H1 (cell line): Measurements from ENCODE around the gene ACLY. TPM values are rescaled to one million over a fixed set of nuclear protein-coding genes. Genes with fewer than 3 reads are reported as not detected.

Source experiments
- CTCF ChIA-PET: fragments of 300-600 bp; sonication (Branson Sonifier 250); formaldehyde crosslinking; loops from one replicate; lab custom pipeline; 2021; ENCODE audit not compliant: partially characterized antibody; lab: Charles Lee
- POLR2A ChIA-PET: fragments of 300-600 bp; sonication (Branson Sonifier 250); formaldehyde crosslinking; loops from one replicate; lab custom pipeline; 2021; ENCODE audit warnings: inconsistent platforms; ENCODE audit not compliant: partially characterized antibody; lab: Charles Lee
- DNase-seq, 2 experiments: peaks; one replicate each; pipeline versions ENCODE4 v3.0.0 to v3.0.0-alpha.2; 2010 to 2022; ENCODE audit warnings: low spot score in 2 of 2, low read depth in 1 of 2, mixed read lengths in 1 of 2
- FAIRE-seq: peaks from 2 replicates; lab custom pipeline; 2011; peaks lifted over from hg19 to GRCh38; lab: Jason Lieb, UNC
- H2AFZ ChIP-seq: 2 replicates; pipeline ENCODE4 v1.8.1; 2012; ENCODE audit warnings: low read length, inconsistent platforms
- H2AK5ac ChIP-seq: 2 replicates; pipeline ENCODE4 v1.6.1; 2013; ENCODE audit warnings: low read depth, low read length
- H2BK120ac ChIP-seq: replicated peaks from 2 replicates; pipeline ENCODE3; 2013; ENCODE audit warnings: low read depth, low read length, inconsistent platforms
- H2BK12ac ChIP-seq: 2 replicates; pipeline ENCODE4 v1.6.1; 2013; ENCODE audit warnings: low read depth, low read length
- H2BK15ac ChIP-seq: 2 replicates; pipeline ENCODE4 v1.6.1; 2013; ENCODE audit warnings: low read length
- H2BK20ac ChIP-seq: 2 replicates; pipeline ENCODE4 v1.6.1; 2013; ENCODE audit warnings: low read length
- H2BK5ac ChIP-seq: 2 replicates; pipeline ENCODE4 v1.6.1; 2013; ENCODE audit warnings: low read depth, low read length
- H3K14ac ChIP-seq: 2 replicates; pipeline ENCODE4 v1.6.1; 2013; ENCODE audit warnings: inconsistent platforms; ENCODE audit not compliant: insufficient read length
- H3K18ac ChIP-seq: 2 replicates; pipeline ENCODE4 v1.6.1; 2013; ENCODE audit warnings: low read length; ENCODE audit errors: extremely low read depth
- H3K23ac ChIP-seq: 2 replicates; pipeline ENCODE4 v1.6.1; 2013; ENCODE audit warnings: inconsistent platforms; ENCODE audit not compliant: insufficient read length
- H3K23me2 ChIP-seq: 2 replicates; pipeline ENCODE4 v1.6.1; 2013; ENCODE audit warnings: low read depth, low read length
- H3K27ac ChIP-seq: 2 replicates; pipeline ENCODE4 v1.6.1; 2011; ENCODE audit warnings: low read depth, low read length, inconsistent platforms
- H3K27me3 ChIP-seq, 4 experiments: replicated peaks in 1 of 4; 1 replicate in 1 of 4; 2 replicates in 3 of 4; pipeline versions ENCODE4 v1.6.1 to v1.8.1; 2011 to 2013; ENCODE audit warnings: low read length in 3 of 4, mild to moderate bottlenecking in 3 of 4, inconsistent platforms in 2 of 4, mixed read lengths in 2 of 4, moderate library complexity in 1 of 4; ENCODE audit not compliant: control insufficient read depth in 3 of 4, insufficient read depth in 3 of 4; ENCODE audit errors: extremely low read depth in 1 of 4
- H3K36me3 ChIP-seq, 4 experiments: 2 replicates each; pipeline versions ENCODE4 v1.6.1 to v1.8.1; 2011 to 2013; ENCODE audit warnings: mild to moderate bottlenecking in 4 of 4, low read length in 3 of 4, moderate library complexity in 2 of 4, control low read depth in 1 of 4, inconsistent platforms in 1 of 4; ENCODE audit not compliant: insufficient read depth in 4 of 4, control insufficient read depth in 2 of 4
- H3K4ac ChIP-seq: replicated peaks from 2 replicates; pipeline ENCODE3; 2013; ENCODE audit warnings: low read length, low read depth, mixed read lengths, inconsistent platforms; ENCODE audit not compliant: insufficient read length
- H3K4me1 ChIP-seq, 4 experiments: replicated peaks in 1 of 4; 1 replicate in 1 of 4; 2 replicates in 3 of 4; pipeline versions ENCODE4 v1.6.1 to v1.8.1; 2011 to 2013; ENCODE audit warnings: low read length in 3 of 4, inconsistent platforms in 2 of 4, mixed read lengths in 1 of 4; ENCODE audit not compliant: insufficient read depth in 4 of 4, control insufficient read depth in 3 of 4
- H3K4me2 ChIP-seq, 2 experiments: 2 replicates each; pipeline versions ENCODE4 v1.6.1 to v1.8.1; 2011 to 2013; ENCODE audit warnings: low read depth in 2 of 2, low read length in 2 of 2, control low read depth in 1 of 2, inconsistent platforms in 1 of 2, mild to moderate bottlenecking in 1 of 2; ENCODE audit not compliant: insufficient read depth in 1 of 2
- H3K4me3 ChIP-seq, 4 experiments: fragments of 200-600, 300-600 bp in 1 of 4; sonication (generic), shearing (Covaris generic), sonication (Bioruptor Twin) in 1 of 4; 2 replicates each; pipeline versions ENCODE4 v1.5.1 to v1.8.1; 2011 to 2016; ENCODE audit warnings: low read length in 4 of 4, low read depth in 3 of 4, control low read depth in 2 of 4, inconsistent platforms in 2 of 4, mild to moderate bottlenecking in 2 of 4, mixed read lengths in 1 of 4, moderate library complexity in 1 of 4; ENCODE audit not compliant: insufficient read depth in 2 of 4; ENCODE audit errors: extremely low read depth in 1 of 4
- H3K56ac ChIP-seq: replicated peaks from 2 replicates; pipeline ENCODE3; 2013; ENCODE audit warnings: low read depth, mild to moderate bottlenecking, mixed read lengths, low read length, inconsistent platforms; ENCODE audit not compliant: insufficient read length
- H3K79me1 ChIP-seq: 2 replicates; pipeline ENCODE4 v1.6.1; 2013; ENCODE audit warnings: low read depth, low read length, control low read depth
- H3K79me2 ChIP-seq, 2 experiments: 2 replicates each; pipeline versions ENCODE4 v1.6.1 to v1.8.1; 2012 to 2013; ENCODE audit warnings: low read length in 2 of 2, mild to moderate bottlenecking in 2 of 2, inconsistent platforms in 1 of 2; ENCODE audit not compliant: insufficient read depth in 2 of 2, control insufficient read depth in 1 of 2
- H3K9ac ChIP-seq, 4 experiments: replicated peaks in 1 of 4; 1 replicate in 1 of 4; 2 replicates in 3 of 4; pipeline versions ENCODE4 v1.6.1 to v1.8.1; 2011 to 2013; ENCODE audit warnings: low read depth in 3 of 4, low read length in 3 of 4, control low read depth in 2 of 4, mild to moderate bottlenecking in 2 of 4, moderate library complexity in 2 of 4, inconsistent platforms in 1 of 4; ENCODE audit errors: extremely low read depth in 1 of 4
- H3K9me3 ChIP-seq, 2 experiments: 2 replicates each; pipeline versions ENCODE4 v1.6.1 to v1.8.1; 2012 to 2013; ENCODE audit warnings: mild to moderate bottlenecking in 2 of 2, moderate library complexity in 2 of 2, control low read depth in 1 of 2, inconsistent platforms in 1 of 2, low read depth in 1 of 2, low read length in 1 of 2, mixed read lengths in 1 of 2; ENCODE audit not compliant: insufficient read depth in 2 of 2
- H4K20me1 ChIP-seq, 2 experiments: replicated peaks in 1 of 2; 2 replicates each; pipeline versions ENCODE3 to v1.8.1; 2011 to 2013; ENCODE audit warnings: inconsistent platforms in 2 of 2, low read length in 2 of 2, mild to moderate bottlenecking in 1 of 2; ENCODE audit not compliant: insufficient read depth in 2 of 2, control insufficient read depth in 1 of 2
- H4K5ac ChIP-seq: 2 replicates; pipeline ENCODE4 v1.6.1; 2013; ENCODE audit warnings: low read length, low read depth, mixed read lengths, inconsistent platforms; ENCODE audit not compliant: insufficient read length
- H4K8ac ChIP-seq: 2 replicates; pipeline ENCODE4 v1.8.0; 2013; ENCODE audit warnings: mild to moderate bottlenecking, moderate library complexity, low read length, inconsistent platforms; ENCODE audit not compliant: insufficient read depth; ENCODE audit errors: extremely low read depth
- H4K91ac ChIP-seq: replicated peaks from 2 replicates; pipeline ENCODE3; 2013; ENCODE audit warnings: low read length, mixed read lengths, inconsistent platforms; ENCODE audit not compliant: insufficient read length
- BACH1 ChIP-seq: IDR thresholded peaks from 2 replicates; pipeline ENCODE4 v1.6.1; 2012; ENCODE audit warnings: low read length, improper control_type of control experiment
- CBX5 ChIP-seq: fragments of 300-800, 300-1000 bp; sonication (generic); IDR thresholded peaks from 2 replicates; pipeline ENCODE4 v1.7.1; 2016; ENCODE audit warnings: antibody characterized with exemption, low read length, low read depth
- CHD2 ChIP-seq: IDR thresholded peaks from 2 replicates; pipeline ENCODE4 v1.6.1; 2012; ENCODE audit warnings: low read length, improper control_type of control experiment
- GABPA ChIP-seq: IDR thresholded peaks from 2 replicates; pipeline ENCODE4 v1.6.1; 2011; ENCODE audit warnings: mild to moderate bottlenecking, low read length, moderate library complexity, borderline replicate concordance; ENCODE audit not compliant: insufficient read depth
- GTF2F1 ChIP-seq: IDR thresholded peaks from 2 replicates; pipeline ENCODE4 v1.6.1; 2012; ENCODE audit warnings: low read depth, low read length, improper control_type of control experiment, borderline replicate concordance
- PHF8 ChIP-seq: fragments of 200-600 bp; sonication (generic); conservative IDR thresholded peaks from 2 replicates; pipeline ENCODE4 v1.7.1; 2012; ENCODE audit warnings: low read depth, mild to moderate bottlenecking, inconsistent platforms, low read length, moderate library complexity
- RFX5 ChIP-seq: IDR thresholded peaks from 2 replicates; pipeline ENCODE4 v1.6.1; 2011; ENCODE audit warnings: low read depth, low read length, improper control_type of control experiment, borderline replicate concordance
- SUZ12 ChIP-seq: fragments of 200-600 bp; sonication (generic); IDR thresholded peaks from 2 replicates; pipeline ENCODE4 v1.6.1; 2012; ENCODE audit warnings: mild to moderate bottlenecking, inconsistent platforms, low read length, moderate library complexity, mixed read lengths
- WGBS, 2 experiments: shearing (Covaris generic) in 1 of 2; methylation state at CpG; one replicate each; pipeline versions ENCODE4 v1.1.6 to v1.1.7; 2013 to 2015; ENCODE audit warnings: low lambda C conversion rate in 2 of 2, mixed read lengths in 2 of 2, inconsistent platforms in 1 of 2, low coverage in 1 of 2, missing lambda C conversion rate in 1 of 2; ENCODE audit not compliant: insufficient replicate concordance in 2 of 2, insufficient coverage in 1 of 2, insufficient read length in 1 of 2; ENCODE audit errors: extremely low coverage in 1 of 2, missing lambda C conversion rate in 1 of 2; 5-methylcytosine and 5-hydroxymethylcytosine counted together
- polyA plus RNA-seq, 7 experiments: library from polyadenylated mRNA; depleted of rRNA in 3 of 7; stranded (reverse) in 5 of 7; unstranded in 2 of 7; fragments of >200 nt in 5 of 7; fragments of 200-250 nt in 2 of 7; gene quantifications; 1 replicate in 5 of 7; 2 replicates in 1 of 7; 4 replicates in 1 of 7; pipeline versions ENCODE4 v1.2.1 to v1.2.3, GENCODE V29; 2011 to 2013; ENCODE audit warnings: missing spikeins in 2 of 7, mixed read lengths in 2 of 7
- total RNA-seq: library from RNA; stranded (reverse); fragmentation: NEBNext Ultra II Directional; extraction: Animal tissue kit (Norgen Biotek cat#: 25700); gene quantifications from 2 replicates; pipeline ENCODE4 v1.2.1, GENCODE V29; 2021
- TF ChIP-seq, protein P1 (sequence below): IDR thresholded peaks from 2 replicates; pipeline ENCODE4 v1.6.1; 2012; ENCODE audit warnings: inconsistent platforms
- TF ChIP-seq, protein P2 (sequence below): IDR thresholded peaks from 2 replicates; pipeline ENCODE4 v1.6.1; 2011; ENCODE audit warnings: low read depth, mild to moderate bottlenecking, low read length; ENCODE audit not compliant: insufficient read depth

ACLY gene
- total and polyA plus RNA-seq, 2 of the 8 experiments (the other 6 are each of a cell fraction or from before 2014, with no cell fraction given) = 167 to 393 TPM

DNA sequence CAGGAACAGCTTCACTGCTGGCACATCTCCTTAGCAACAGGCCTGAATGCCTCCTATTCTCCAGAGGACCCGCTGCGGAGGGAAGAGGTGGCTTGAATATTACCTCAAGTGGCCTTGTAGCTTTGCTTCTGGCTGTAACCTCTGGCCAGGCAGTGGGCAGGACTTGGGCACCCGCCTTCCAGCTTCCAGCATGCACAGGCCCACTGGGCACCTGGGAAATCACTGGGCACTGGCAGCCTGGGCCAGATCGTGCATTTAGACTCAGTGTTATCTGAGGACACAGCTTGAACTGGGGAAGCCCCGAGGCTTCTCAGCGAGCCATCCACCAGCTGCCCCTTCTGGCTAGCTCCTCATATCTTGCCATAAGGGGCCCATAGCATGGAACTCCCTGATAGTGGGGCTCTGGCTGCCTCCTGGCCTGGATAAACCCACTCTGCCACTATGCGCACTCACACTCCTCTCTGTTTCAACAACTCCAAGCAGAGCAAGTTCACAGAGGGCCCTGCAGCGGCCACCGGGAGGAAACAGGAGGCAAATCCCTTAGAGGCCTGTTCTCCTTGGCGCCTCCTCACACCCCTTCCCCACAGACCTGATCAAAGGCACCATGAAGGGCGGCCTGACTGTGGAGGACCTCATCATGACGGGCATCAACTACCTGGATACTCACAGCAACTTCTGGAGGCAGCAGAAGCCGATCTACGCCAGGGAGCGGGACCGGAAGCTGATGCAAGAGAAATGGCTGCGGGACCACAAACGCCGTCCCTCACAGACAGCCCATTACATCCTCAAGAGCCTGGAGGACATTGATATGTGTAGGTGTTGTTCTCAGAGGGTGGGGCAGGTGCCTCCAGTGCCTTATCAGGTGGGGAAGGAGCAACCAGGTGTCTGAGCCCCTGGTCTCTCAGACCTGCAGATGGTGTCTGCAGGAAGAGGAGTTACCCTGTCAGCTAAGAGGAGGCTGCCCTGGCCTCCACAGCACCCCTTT lies 19.5 kb upstream of the ACLY start:
- WGBS, 2 experiments = 92% methylated on average over 19 of the region's 19 CpGs; no CpG with 5 or more reads in 1 of the 2 experiments
- CTCF ChIA-PET = interaction anchor here (0.8 to 2.7 kb wide), 8 partner anchors 11 to 192 kb away, joined by 3 to 11 read pairs (median 4); no protein-coding TSS in a partner anchor
- TF ChIP-seq, protein P1, sequence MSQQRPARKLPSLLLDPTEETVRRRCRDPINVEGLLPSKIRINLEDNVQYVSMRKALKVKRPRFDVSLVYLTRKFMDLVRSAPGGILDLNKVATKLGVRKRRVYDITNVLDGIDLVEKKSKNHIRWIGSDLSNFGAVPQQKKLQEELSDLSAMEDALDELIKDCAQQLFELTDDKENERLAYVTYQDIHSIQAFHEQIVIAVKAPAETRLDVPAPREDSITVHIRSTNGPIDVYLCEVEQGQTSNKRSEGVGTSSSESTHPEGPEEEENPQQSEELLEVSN = no peak
- TF ChIP-seq GTF2F1 = no peak
- TF ChIP-seq BACH1 = no peak
- TF ChIP-seq CHD2 = no peak
- no peak for TF ChIP-seq RFX5
- no peak for TF ChIP-seq CBX5
- TF ChIP-seq GABPA = no peak
- no peak for TF ChIP-seq PHF8
- TF ChIP-seq, protein P2, sequence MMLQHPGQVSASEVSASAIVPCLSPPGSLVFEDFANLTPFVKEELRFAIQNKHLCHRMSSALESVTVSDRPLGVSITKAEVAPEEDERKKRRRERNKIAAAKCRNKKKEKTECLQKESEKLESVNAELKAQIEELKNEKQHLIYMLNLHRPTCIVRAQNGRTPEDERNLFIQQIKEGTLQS = no peak
- TF ChIP-seq SUZ12 = no peak

More for the DNA sequence above, 19.5 kb upstream of the ACLY start:
- Histone ChIP-seq H2BK15ac (no peak overlapping the region), H3K4me1 (no peaks in the 10 kb centered on the region), H2BK20ac (no peak overlapping the region), H3K9me3 (no peaks in the 10 kb centered on the region), H2BK120ac (no peak overlapping the region), H4K91ac (no peak overlapping the region), H4K20me1 (no peaks in the 10 kb centered on the region), H3K14ac (no peak overlapping the region), H3K4me3 (no peak overlapping the region), H4K5ac (no peak overlapping the region), H3K23me2 (0 out of 2 replicates have a peak, but pooled peaks cover 2% of the 10 kb centered on the region), H2AFZ (no peak overlapping the region), H3K27ac (no peak overlapping the region), H3K79me2 (no peaks in the 10 kb centered on the region), H4K8ac (no peak overlapping the region), H3K56ac (no peak overlapping the region), H3K79me1 (no peaks in the 10 kb centered on the region), H3K4me2 (no peak overlapping the region), H2BK12ac (no peak overlapping the region), H3K23ac (no peak overlapping the region), H3K4ac (no peak overlapping the region), H2AK5ac (no peak overlapping the region), H3K9ac (no peak overlapping the region), H3K18ac (no peak overlapping the region), H3K27me3 (no peaks in the 10 kb centered on the region), H3K36me3 (peaks cover 0 to 3% (median 0%) of the 10 kb centered on the region in 4 experiments; a peak in 2 of 8 replicates), H2BK5ac (no peak overlapping the region; the same call in 1 of the 2 replicates)
- POLR2A ChIA-PET = interaction anchor here (0.9 to 2.5 kb wide), 9 partner anchors 8 to 160 kb away, joined by 3 to 9 read pairs (median 3); partner anchors contain the start of genes ACLY and ODAD4
- no peak for DNase-seq
- no peak for FAIRE-seq
